OCI-LY1 (cell line): Measurements from ENCODE around the gene PARD3.

Experiments
- EZH2 ChIP-seq: fragments of 200-600 bp; sonication (generic), shearing (Covaris generic); IDR thresholded peaks from 2 replicates; pipeline ENCODE4 v1.8.0; 2017; ENCODE audit warnings: borderline replicate concordance, mixed run types, mild to moderate bottlenecking, antibody characterized with exemption, low read length, moderate library complexity, mixed read lengths
- TF ChIP-seq, protein P1 (sequence below): fragments of 200-600 bp; sonication (generic), shearing (Covaris generic); IDR thresholded peaks from 2 replicates; pipeline ENCODE4 v1.5.1; 2017; ENCODE audit warnings: mild to moderate bottlenecking, antibody characterized with exemption, low read length, moderate library complexity, mixed read lengths

DNA sequence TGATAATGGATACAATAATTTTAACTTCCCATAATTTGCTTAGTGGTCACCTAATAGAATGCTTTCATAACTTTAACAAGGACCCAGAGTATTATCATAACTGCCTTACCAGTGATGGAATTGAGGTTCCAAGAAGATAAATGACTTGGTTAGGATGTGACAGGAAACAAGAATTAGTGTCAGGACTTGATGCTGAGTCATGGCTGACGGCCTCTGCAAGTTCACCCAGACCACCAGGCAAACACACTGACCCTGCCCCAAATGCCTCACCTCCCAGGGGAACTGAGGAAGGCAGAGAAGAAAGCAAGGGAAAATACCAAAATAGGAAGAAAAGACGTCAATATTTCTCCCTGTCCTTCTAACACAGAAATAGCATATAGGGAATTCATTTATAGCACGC lies 636.3 kb downstream of the PARD3 start:
- TF ChIP-seq EZH2, result no peak
- TF ChIP-seq, protein P1, sequence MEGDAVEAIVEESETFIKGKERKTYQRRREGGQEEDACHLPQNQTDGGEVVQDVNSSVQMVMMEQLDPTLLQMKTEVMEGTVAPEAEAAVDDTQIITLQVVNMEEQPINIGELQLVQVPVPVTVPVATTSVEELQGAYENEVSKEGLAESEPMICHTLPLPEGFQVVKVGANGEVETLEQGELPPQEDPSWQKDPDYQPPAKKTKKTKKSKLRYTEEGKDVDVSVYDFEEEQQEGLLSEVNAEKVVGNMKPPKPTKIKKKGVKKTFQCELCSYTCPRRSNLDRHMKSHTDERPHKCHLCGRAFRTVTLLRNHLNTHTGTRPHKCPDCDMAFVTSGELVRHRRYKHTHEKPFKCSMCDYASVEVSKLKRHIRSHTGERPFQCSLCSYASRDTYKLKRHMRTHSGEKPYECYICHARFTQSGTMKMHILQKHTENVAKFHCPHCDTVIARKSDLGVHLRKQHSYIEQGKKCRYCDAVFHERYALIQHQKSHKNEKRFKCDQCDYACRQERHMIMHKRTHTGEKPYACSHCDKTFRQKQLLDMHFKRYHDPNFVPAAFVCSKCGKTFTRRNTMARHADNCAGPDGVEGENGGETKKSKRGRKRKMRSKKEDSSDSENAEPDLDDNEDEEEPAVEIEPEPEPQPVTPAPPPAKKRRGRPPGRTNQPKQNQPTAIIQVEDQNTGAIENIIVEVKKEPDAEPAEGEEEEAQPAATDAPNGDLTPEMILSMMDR, result no peak
